ENCODE measurements around the gene HSPA1A.
A peak's percentile ranks its signal among the peaks of the same experiment; 100 is the strongest.
"Not testable (repeated sequence)": the region's sequence is repeated elsewhere in the genome, so short reads cannot be mapped to it uniquely, and the experiment has no call there.

HSPA1A gene

DNA sequence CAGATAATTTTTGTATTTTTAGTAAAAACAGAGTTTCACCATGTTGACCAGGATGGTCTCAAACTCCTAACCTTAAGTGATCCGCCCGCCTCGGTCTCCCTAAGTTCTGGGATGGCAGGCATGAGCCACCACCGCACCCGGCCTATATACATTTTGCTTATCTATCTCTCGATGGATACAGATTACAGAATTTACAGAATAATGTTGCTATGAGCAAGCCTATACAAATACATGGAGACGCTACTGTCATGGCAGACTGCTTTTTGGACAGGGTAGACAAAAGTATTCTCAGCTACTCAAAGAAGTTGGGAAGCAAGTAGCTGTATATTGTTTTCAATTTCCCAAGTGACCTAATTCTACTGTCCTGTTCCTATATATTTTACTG, 1.9 kb upstream of the HSPA1A start:
- peak overlapping the region; percentile 62 for H3K9ac ChIP-seq (ENCODE audit: low read depth, low read length)
- no peaks in the 10 kb centered on the region for H3K9me3 ChIP-seq (ENCODE audit: control insufficient read depth, insufficient read depth, low read length)
- 0 out of 2 replicates have a peak, but pooled peaks cover 3% of the 10 kb centered on the region for H3K4me1 ChIP-seq (ENCODE audit: insufficient read depth, low read length)
- H3K36me3 ChIP-seq (ENCODE audit: insufficient read depth, low read length), result no peaks in the 10 kb centered on the region

DNA sequence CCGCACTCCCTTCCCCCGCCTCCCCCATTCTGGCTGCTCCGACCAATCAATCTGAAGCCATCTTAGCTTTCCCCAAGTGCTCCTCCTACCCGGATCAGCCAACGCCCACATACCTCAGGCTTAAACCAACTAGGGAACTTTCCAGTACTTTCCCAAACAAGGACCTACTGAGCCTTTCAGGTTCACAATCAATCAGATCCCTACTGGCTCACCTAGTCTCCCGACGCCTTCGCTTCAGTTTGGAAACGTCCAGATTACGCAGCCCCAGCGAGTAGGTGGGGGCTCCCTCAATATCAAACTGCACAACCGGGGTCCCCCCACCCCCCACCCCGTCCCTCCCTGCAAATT, 692 bp upstream of the HSPA1A start:
- Histone ChIP-seq H3K36me3 (ENCODE audit: insufficient read depth, low read length) (no peaks in the 10 kb centered on the region), H3K9me3 (ENCODE audit: control insufficient read depth, insufficient read depth, low read length) (no peaks in the 10 kb centered on the region), H3K4me1 (ENCODE audit: insufficient read depth, low read length) (0 out of 2 replicates have a peak, but pooled peaks cover 3% of the 10 kb centered on the region), H3K9ac (ENCODE audit: low read depth, low read length) (peak overlapping the region; percentile 79; the same call in 1 of the 2 replicates)

GRCh38 chr6:31817133-31817928, 2.0 kb downstream of the HSPA1A start:
- peak overlapping the region; percentile 21; the same call in 1 of the 2 replicates for H3K9ac ChIP-seq (ENCODE audit: low read depth, low read length)
- H3K36me3 ChIP-seq (ENCODE audit: insufficient read depth, low read length); H3K9me3 ChIP-seq (ENCODE audit: control insufficient read depth, insufficient read depth, low read length); H3K4me1 ChIP-seq (ENCODE audit: insufficient read depth, low read length): not testable (repeated sequence)

- H3K36me3 ChIP-seq (ENCODE audit: insufficient read depth, low read length); H3K9ac ChIP-seq (ENCODE audit: low read depth, low read length); H3K4me1 ChIP-seq (ENCODE audit: insufficient read depth, low read length); H3K9me3 ChIP-seq (ENCODE audit: control insufficient read depth, insufficient read depth, low read length): not testable (repeated sequence)
Measured at GRCh38 chr6:31817929-31818511, 2.7 kb downstream of the HSPA1A start.

DNA sequence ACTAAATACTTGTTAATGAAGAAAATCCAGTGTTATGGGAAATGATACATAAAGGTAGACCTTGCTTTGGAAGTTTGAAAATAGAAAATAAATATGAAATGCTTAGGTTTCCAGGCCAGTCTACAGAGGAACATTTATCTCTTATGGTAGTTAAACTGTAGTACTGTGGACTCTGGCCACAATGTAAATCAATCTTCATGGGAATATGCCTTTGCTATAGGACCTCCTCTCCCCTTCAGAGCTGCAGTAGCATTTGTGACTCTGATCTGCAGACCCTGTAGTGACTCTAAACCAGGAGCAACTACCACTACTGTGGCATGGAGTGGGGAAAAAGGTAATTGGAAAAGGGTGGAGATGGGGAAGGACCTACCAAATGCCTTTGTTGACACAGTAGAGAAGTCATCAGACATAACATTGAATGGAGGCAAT, 4.5 kb downstream of the HSPA1A start:
- Histone ChIP-seq H3K9ac (ENCODE audit: low read depth, low read length) (no peak overlapping the region), H3K4me1 (ENCODE audit: insufficient read depth, low read length) (0 out of 2 replicates have a peak, but pooled peaks cover 3% of the 10 kb centered on the region), H3K36me3 (ENCODE audit: insufficient read depth, low read length) (no peaks in the 10 kb centered on the region), H3K9me3 (ENCODE audit: control insufficient read depth, insufficient read depth, low read length) (no peaks in the 10 kb centered on the region)

DNA sequence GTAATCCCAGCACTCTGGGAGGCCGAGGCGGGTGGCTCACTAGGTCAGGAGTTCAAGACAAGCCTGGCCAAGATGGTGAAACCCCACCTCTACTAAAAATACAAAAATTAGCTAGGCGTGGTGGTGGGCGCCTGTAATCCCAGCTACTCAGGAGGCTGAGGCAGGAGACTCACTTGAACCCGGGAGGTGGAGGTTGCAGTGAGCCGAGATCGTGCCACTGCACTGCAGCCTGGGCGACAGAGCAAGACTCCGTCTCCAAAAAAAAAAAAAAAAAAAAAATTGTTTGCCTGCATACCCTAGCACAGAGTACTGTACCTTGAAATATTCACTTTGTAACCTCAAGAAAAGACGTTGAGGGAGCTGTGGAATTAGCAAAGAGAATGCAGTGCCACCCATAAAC, 5.1 kb downstream of the HSPA1A start:
- not testable (repeated sequence) for H3K36me3 ChIP-seq (ENCODE audit: insufficient read depth, low read length); H3K9me3 ChIP-seq (ENCODE audit: control insufficient read depth, insufficient read depth, low read length); H3K9ac ChIP-seq (ENCODE audit: low read depth, low read length); H3K4me1 ChIP-seq (ENCODE audit: insufficient read depth, low read length)

DNA sequence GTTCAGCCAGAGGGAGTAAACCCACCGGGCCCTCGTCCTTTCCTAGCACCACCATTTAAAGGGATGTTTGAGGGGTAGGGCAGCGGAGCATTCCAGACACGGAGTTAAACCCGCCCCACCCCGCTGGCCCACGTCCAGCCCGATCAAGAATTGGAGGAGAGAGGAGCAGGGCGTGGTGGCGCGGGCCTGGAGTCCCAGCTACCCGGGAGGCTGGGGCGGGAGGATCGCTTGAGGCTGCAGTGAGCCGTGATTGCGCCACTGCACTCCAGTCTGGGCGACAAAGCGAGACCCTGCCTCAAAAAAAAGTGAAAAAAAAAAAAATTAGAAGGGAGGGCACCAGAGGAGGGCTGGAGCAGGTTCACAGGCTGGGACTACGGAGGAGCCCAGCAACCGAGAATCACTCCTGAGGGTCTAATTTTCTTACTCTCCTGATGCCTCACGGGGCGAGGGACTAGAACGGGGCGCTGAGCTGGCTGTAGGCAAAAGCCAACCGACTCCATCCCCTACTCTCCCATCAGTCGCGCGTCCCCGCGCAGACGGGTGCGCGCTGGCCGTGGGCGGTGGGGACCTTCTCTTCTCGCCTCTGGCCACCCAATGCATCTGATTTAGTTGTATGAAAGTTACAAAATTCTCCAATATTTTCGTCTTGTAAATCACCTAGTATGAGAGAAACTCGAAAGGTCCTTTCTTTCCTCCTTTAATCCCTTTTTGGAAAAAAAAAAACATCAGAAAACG, 6.1 kb downstream of the HSPA1A start:
- Histone ChIP-seq H3K36me3 (ENCODE audit: insufficient read depth, low read length) (no peaks in the 10 kb centered on the region), H3K9me3 (ENCODE audit: control insufficient read depth, insufficient read depth, low read length) (no peaks in the 10 kb centered on the region), H3K9ac (ENCODE audit: low read depth, low read length) (peak overlapping the region; percentile 76), H3K4me1 (ENCODE audit: insufficient read depth, low read length) (peaks cover 7% of the 10 kb centered on the region)

DNA sequence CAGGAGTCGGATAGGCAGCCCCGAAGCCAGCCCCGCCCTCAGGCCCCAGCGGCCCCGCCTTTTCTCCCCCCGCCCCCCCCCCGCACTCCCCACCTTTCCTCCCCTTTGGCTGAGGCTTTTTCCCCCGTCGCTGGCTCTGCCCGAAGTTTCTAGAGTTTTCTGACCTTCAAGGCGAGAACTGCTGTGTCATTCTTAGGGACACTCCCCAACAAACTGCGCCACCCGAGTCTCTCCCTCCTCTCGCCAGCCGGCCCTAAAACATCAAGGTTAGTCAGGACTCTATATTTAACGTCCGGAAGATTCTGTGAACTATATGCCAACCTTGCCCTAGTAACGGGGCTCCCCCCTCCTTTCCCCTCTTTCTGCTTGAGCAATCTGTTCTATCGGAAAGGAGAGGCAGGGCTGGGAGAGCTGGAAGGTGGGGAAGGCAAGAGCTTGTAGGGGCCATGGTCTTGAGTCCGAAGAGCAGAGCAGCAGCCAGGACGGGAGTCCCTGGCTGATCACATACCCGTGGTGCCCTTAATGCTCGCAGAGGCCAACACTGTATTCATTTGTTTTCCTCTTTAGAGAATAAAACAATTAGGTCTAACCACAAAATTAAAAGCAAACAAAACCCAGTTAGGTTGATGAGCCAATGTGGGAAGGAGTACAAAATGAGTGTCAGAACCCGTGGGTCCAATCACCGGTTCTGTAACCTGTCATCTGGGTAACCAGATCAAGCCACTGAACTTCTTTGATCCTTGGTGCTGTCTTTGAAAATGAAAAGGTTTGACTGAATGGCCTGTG, 6.9 kb downstream of the HSPA1A start:
- Histone ChIP-seq H3K36me3 (ENCODE audit: insufficient read depth, low read length) (no peaks in the 10 kb centered on the region), H3K4me1 (ENCODE audit: insufficient read depth, low read length) (peaks cover 7% of the 10 kb centered on the region), H3K9ac (ENCODE audit: low read depth, low read length) (peak overlapping the region; percentile 76), H3K9me3 (ENCODE audit: control insufficient read depth, insufficient read depth, low read length) (no peaks in the 10 kb centered on the region)

GRCh38 chr6:31823592-31824196, 8.4 kb downstream of the HSPA1A start:
- not testable (repeated sequence) for H3K4me1 ChIP-seq (ENCODE audit: insufficient read depth, low read length); H3K9ac ChIP-seq (ENCODE audit: low read depth, low read length); H3K36me3 ChIP-seq (ENCODE audit: insufficient read depth, low read length); H3K9me3 ChIP-seq (ENCODE audit: control insufficient read depth, insufficient read depth, low read length)

DNA sequence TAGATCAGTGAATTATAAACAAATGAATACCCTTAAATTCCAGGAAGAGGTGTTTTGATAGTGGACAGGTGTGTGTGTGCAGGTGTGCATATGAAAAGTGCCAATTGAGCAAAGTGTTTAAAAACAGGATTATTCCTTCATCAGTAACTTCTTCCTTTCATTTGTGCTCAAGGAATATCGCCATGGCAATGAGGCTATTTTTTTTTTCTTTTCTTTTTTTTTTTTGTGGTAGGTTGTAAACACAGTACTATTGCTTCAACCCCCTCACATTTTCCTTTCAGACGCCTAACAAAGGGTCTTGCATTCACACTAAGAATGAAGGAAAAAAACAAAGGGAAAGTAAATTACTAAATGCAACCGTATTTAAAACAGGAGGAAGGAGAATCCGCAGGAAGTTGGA, 10.2 kb downstream of the HSPA1A start:
- Histone ChIP-seq H3K9me3 (ENCODE audit: control insufficient read depth, insufficient read depth, low read length) (no peaks in the 10 kb centered on the region), H3K36me3 (ENCODE audit: insufficient read depth, low read length) (no peaks in the 10 kb centered on the region), H3K9ac (ENCODE audit: low read depth, low read length) (no peak overlapping the region), H3K4me1 (ENCODE audit: insufficient read depth, low read length) (peaks cover 5% of the 10 kb centered on the region)

DNA sequence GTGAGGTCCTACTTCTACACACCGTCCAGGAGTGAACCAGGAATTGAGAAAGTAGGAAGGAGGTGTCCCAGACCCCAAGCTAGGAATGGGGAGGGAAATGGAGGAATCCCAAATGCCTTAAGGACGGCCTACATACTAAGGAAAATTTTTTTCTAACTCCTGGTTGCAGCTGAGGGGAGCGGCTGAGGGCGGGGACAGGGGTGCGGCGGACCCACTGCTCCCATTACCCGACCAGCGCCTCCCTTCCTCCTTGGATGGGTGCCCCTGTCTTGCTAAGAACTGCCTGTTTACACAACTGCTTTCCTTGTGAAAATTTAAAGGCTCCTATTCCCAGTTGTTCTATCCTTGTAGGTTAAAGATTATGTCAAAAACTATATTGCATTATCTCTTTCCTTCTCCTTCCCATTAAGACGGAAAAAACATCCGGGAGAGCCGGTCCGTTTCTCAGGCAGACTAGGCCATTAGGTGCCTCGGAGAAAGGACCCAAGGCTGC, 11.5 kb downstream of the HSPA1A start:
- Histone ChIP-seq H3K9ac (ENCODE audit: low read depth, low read length) (peak overlapping the region; percentile 67), H3K9me3 (ENCODE audit: control insufficient read depth, insufficient read depth, low read length) (no peaks in the 10 kb centered on the region), H3K4me1 (ENCODE audit: insufficient read depth, low read length) (peaks cover 5% of the 10 kb centered on the region), H3K36me3 (ENCODE audit: insufficient read depth, low read length) (no peaks in the 10 kb centered on the region)

- Histone ChIP-seq H3K9ac (ENCODE audit: low read depth, low read length) (peak within 1 kb of the TSS; percentile 67), H3K4me1 (ENCODE audit: insufficient read depth, low read length) (peaks cover 5% of the 10 kb centered on the region)
Measured at GRCh38 chr6:31827286-31828079, 12.1 kb downstream of the HSPA1A start, which contains the start of gene HSPA1B. Gene HSPA1B, plus strand, starts transcription at chr6:31827738. Its CDS starts 213 bp downstream, at chr6:31827951.

GRCh38 chr6:31829633-31830283, 14.4 kb downstream of the HSPA1A start:
- Histone ChIP-seq H3K9me3 (ENCODE audit: control insufficient read depth, insufficient read depth, low read length) (no peaks in the 10 kb centered on the region), H3K4me1 (ENCODE audit: insufficient read depth, low read length) (peaks cover 5% of the 10 kb centered on the region), H3K9ac (ENCODE audit: low read depth, low read length) (peak overlapping the region; percentile 89), H3K36me3 (ENCODE audit: insufficient read depth, low read length) (no peaks in the 10 kb centered on the region)

More at GRCh38 chr6:31827286-31828079, 12.1 kb downstream of the HSPA1A start, which contains the start of gene HSPA1B:
- no peaks in the 10 kb centered on the region for H3K36me3 ChIP-seq (ENCODE audit: insufficient read depth, low read length)
- H3K9me3 ChIP-seq (ENCODE audit: control insufficient read depth, insufficient read depth, low read length), result no peaks in the 10 kb centered on the region
